GM19043 (cell line): Measurements from ENCODE around the gene GPR107.

ENCODE experiments used
- ATAC-seq: cut with Tn5 transposase; IDR thresholded peaks from one replicate; pipeline ENCODE4 v1.9.1; 2021; ENCODE audit warnings: low read depth; ENCODE audit not compliant: unreplicated experiment

The GPR107 gene

DNA sequence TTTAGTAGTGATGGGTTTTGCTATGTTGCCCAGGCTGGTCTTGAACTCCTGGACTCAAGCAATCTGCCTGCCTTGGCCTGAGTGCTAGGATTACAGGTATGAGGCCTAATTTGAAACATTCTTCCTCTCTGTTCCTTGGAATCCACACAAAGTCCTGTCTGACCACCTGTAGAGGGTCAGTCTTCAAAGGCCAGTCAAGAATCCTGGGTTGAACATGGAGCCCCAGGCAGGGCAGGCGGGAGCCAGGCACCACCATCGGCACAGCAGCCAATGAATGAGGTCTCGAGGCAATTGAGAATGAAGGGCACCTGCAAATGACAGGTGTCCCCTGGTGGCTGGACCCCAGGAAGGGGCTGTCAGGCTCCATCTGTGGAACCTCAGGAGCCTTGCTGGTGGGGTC is 101.1 kb downstream of the GPR107 start:
- no peak for ATAC-seq

DNA sequence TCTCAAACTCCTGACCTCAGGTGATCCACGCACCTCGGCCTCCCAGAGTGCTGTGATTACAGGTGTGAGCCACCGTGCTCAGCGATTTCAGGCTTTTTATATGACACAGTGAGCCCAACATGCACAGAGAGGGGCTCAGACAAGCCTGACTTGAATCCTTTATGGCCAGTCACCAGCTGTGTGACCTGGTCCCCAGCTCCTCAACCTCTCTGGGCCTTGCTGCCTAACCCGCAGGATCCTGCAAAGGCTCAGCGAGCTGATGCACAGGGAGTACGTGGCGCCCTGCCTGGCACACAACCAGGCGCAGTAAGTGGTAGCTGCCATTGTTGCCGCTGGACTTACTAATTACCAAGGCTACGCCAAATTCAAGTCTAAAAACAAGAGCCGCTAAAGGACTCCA is 101.9 kb downstream of the GPR107 start:
- no peak for ATAC-seq

DNA sequence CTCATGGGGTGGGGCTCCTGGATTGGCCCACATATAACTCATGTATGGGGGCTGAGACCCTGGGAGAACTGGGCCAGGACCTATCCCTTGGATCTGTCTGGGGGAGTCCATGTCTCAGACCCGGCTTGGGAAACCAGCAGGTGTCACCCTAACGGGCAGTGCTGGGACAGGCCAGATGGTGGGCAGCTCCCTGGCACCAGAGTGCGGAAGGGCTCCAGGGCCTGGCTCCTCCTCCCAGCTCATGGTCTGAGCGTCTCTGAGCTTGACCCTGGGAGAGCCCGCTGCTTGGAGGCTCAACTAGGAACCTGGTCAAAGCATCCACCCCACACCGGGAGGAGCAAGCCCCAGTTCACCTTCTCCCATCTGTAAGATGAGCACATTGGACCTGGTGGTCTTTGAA is 103.0 kb downstream of the GPR107 start:
- no peak for ATAC-seq

DNA sequence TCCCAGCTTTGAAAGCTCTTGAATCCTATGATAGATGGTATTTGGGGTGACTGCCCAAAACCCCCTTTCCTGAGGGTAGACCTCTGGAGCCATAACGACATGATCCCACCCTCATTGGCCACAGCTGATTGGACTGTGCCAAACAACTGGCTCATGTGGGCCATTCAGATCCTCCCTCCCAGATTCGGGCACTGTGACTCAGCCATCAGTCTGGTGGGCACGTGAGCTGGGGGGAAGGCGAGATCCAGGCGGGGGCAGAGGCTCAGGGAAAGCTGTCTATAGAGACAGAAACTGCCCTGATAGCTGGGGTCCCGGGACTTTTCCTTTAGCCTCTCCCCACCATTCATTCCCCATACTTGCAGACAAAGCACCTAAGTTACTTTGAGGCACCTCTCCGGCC is 103.4 kb downstream of the GPR107 start:
- ATAC-seq, result no peak

DNA sequence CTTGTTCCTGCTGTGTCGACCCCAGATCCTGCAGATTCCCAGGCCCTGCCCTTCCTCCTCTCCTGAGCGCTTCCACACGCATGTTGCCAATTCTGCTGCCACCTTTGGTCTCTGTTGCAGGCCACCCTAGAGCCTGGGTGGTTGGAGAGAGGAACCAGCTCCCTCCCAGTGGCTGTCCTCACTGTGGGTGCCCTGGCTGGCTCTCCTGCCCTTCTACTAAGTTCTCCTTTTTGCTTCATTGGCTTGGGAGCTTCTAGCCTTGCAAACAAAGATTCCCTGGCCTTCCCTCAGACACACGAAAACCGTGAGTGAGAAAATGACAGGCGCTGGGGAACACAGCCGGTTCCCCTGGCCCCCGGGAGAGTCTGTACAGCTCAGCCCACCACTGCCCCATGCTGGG is 104.3 kb downstream of the GPR107 start:
- ATAC-seq, result no peak

DNA sequence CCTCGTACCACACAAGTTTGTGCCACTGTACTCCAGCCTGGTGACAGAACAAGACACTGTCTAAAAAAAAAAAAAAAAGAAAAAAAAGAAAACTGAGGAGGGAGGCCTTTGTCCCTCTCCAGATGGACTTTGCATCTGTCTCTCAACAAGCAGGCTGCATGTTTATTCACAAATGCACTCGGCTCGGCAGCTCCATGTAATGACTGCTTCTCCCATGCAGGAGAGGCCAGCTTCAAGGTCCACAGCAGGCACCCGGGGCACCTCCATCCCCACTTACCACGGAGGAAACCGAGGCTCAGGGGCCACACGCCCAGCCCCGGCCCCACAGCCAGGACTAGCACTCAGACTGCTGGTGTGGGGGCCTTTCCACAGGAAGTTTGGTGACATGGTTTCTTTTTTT is 105.4 kb downstream of the GPR107 start:
- no peak for ATAC-seq

DNA sequence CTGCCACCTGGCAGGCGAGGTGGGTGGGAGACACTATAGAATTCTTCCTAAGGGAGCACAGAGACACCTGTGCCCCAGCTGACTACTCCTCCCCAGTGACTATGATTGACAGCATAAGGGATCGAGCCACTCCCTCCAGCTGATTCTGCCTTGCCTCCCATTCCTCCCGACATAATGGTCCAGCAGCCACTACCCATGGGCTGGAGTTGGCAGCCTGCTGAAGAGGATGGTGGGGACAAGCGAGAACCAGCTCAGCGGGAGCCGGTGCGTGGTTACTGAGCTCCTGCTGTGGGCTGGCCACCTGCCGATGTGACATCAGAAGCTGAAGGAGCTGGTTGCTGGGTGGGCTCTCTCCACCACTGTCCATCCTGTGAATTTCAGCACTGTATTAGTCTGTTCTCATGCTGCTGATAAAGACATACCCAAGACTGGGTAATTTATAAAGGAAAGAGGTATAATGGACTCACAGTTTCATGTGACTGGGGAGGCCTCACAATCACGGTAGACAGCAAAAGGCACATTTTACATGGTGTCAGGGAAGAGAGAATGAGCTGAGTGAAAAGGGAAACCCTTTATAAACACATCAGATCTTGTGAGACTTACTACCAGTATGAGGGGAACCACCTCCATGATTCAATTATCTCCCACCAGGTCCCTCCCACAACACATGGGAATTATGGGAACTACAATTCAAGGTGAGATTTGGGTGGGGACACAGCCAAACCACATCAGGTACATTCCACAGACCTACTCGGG is 106.4 kb downstream of the GPR107 start:
- no peak for ATAC-seq

DNA sequence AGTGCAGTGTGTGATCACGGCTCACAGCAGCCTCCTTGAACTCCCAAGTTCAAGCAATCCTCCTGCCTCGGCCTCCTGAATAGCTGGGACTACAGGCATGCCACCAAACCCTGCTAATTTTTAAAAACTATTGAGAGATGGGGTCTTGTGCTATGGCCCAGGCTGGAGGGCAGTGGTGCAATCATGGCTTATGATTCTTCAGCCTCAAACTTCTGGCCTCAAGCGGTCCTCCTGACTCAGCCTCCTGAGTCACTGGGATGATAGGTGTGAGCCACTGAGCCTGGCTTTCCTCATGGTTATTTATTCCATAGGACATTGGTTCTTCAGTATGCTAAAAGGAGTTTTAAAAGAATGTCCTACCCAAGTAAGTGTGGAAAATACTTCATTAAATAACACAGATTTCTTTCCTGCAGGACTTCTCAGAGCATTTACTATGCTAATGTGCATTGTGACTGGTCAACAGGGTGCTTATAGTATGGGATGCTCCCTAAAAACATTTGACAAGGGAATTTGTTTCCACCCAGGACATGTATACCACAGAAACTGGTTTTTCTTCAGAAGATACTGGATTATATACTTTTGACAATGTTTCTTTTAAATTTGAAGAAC is 107.3 kb downstream of the GPR107 start:
- no peak for ATAC-seq

DNA sequence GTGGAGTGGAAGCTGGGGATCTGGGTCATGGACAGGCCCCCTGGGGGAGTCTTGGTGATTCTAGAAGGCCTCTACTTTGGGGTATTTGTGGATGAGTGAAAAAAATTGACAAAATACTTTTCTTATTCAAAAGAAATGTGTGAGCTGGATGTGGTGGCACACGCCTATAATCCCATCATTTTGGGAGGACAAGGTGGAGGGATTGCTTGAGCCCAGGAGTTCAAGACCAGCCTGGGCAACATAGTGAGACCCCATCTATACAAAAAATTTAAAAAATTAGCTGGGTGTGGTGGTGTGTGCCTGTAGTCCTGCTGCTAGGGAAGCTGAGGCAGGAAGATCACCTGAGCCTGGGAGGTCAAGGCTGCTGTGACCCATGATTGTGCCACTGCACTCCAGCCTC is 111.9 kb downstream of the GPR107 start:
- ATAC-seq, result no peak

DNA sequence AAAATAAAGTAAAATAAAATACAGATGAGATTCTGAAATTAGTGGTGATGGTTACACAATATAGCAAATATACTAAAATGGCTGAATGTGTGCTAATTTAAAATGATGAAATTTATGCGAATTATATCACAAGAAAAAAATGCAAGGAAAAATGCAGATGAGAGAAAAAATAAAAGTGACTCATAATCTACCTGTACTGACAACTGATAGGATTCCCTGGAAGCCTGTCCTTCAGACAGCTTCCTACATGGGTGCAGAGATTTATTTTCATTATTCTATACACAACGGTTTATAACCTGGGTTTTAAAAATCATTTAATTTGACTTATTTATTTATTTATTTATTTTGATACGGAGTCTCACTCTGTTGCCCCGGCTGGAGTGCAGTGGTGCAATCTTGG is 112.7 kb downstream of the GPR107 start:
- ATAC-seq, result no peak

DNA sequence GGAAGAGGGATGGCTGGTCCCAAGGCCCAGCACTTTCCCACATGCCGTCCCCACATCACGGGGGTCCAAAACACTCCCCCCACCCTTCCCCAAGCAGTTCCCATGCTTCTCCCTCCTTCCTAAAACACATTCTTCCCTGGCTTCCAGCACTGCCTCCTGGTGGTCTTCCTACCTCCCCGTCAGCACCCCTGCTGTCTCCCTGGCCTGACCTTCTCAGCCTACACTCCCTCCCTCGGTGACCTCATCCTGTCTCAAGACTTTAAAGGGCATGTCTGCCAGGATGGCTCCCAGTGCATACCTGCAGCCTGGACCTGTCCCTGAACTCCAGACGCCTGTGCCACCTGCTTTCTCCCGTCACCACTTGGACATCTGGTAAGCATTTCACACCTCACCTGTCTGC is 114.2 kb downstream of the GPR107 start:
- no peak for ATAC-seq

DNA sequence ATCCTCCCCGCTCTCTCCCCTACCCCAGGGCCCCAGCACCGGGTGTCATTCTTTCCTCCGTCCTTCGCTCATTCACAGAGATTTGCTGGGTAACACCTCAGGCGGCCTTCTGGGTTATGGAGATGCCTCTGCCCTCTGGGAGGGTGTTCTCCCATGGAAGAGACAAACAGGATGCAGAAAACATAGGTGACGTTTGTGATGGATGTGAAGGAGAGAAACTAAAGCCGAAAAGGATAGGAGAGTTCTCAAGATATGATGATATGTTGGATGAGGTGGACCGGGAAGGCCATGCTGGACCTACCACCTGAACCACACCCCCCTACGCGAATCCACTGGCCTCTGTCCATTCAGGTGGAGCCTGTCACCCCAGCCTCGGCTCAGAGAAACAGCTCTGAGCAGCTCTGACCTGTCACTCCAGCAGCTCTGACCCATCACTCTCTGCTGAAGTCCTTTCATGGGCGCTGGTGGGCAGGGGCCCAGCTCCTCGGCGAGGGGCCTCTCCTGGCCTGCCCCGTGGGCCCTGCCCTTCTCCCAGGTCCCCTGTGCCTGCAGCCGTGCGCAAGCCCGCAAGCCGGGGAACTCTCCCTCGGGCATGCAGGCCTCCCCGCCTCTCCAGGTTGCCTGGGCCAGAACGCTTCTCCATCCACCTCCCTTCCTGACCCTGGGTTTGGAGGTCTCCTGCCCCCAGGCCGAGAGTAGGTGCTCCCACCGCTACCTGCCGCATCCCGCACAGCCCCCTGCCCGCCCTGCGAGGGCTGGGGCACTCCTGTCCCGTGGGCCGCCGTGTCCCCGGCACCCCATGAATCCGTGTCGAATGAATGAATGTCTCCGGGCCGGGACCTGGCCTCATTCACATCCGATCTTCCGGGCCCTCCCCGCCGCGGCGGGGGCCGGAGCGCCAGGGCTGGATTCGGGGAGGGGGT is 117.8 kb downstream of the GPR107 start:
- no peak for ATAC-seq

DNA sequence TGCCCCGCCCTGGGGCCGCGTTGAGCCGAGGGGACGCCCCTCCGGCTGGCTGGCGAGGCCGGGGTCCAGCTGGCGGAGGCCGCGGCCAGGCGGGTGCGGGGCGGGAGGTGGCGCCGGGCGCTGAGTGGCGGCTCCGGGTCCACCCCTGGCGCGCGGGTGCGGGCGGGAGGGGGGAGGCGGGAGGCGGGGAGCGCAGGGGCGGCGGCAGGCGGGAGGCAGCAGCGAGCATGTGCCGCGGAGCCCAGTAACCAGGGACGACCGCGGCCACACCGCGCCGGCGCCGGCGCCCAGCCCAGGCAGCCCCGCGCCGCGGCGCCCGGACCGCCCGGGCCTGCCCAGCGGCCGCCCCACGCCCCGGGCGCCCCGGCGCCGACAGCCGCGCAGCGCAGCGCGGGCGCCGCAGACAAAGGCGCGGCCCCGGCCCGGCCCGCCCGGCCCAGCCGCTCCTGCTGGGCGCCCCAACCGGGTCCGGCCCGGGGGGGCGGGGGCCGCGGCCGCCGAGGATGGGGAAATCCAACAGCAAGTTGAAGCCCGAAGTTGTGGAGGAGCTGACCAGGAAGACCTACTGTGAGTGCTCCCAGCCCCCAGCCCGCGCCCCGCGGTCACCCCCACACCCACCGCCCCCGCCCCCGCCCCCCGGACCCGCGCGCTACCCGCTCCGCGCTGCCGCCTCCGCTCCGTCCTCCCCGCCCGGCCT is 118.6 kb downstream of the GPR107 start, which contains the start of gene NCS1:
NCS1 (plus strand) TSS at position 244 of the 697 bp plus-strand sequence; CDS start at position 504, 260 bp downstream.
- no peak for ATAC-seq

DNA sequence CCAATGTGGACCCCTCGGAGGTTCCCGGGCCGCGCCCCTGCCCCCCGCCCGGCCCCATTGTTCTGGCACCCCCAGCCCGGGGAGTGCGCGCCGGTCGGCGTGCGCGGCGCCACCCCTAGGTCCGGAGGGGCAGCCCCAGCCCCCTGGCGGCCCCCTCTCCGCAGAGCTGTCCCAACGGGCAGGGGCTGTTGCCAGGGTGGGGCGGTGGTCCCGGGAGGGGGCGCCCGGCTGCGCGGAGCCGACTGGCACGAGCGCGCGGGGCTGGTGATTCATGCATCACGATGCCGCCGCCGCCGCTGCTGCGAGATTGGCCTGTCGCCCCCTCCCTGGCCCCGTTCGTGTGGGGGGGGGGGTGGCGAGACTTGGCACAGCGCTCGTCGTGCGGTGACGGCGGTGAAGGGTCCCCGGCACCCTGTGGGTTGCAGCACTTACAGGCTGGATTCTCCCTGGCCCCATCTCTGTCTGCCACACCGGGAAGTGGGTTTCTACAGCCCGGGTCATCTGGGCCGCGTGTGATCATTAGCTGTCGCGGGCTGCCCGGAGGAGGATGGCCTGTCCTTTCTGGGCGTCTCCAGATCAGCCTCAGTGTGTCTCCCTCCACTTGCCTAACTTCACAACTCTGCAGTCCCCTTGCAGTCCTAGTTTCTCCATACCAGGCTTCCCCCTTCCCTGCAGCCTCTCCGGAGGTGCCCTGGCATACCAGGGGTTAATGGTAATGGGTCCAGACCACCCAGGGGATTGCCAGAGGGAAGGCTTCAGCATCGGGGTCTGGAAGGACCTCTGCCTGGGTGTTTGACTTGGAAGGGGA is 119.4 kb downstream of the GPR107 start:
- ATAC-seq, result no peak

DNA sequence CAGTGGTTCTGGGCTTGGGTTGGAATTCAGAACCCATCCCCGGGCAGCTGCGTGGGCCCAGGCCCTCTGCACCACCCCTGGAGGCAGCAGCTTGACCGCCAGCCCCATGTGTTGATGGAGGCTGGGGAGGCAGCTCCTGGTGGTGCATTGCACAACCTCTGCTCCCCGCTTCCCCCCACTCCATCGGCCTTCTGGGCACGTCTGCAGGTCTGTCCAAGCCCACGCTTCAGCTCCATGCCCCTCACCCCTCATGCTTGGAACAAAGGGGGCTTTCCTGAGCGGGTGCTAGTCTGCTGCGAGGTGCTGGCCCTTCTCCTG is 119.9 kb downstream of the GPR107 start:
- ATAC-seq, result no peak

DNA sequence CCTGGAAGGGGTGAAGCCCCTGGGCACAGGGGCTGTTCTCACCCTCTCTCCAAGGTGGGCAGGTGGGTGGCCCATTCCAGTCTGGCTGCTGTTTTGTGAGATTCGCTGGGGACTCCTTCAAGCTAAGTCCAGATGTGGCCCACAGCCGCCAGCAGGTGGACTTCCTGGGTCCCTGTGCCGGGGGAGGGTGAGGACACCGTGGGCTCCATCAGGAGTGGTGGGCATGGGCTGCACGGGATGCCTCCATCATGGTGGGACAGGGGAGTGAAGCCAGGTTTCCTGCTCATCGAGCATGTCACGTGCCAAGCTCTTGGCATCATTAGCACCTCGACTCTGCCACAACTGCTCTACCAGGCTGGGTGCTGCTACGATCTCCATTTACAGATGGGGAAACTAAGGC is 120.3 kb downstream of the GPR107 start:
- no peak for ATAC-seq

DNA sequence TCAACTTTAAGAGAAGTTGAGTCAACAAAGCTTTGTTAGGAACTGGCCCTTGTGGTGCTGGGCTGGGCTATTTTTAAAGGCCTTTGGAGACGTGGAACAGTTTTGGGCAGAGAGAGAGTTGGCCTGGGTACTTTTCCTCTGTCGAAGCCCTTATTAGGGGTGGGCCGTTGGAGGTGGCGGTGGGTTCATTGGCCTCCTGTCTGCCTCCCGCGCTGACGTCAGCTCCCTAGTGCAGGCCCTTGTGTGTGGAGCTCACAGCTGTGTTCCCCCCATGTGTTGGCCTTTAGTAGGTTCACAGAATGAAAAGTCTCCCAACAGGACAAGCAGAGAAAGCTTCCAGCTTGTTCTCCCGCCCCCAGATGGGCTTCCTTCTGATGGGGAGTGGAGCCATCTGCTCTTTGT is 121.2 kb downstream of the GPR107 start:
- ATAC-seq, result no peak

DNA sequence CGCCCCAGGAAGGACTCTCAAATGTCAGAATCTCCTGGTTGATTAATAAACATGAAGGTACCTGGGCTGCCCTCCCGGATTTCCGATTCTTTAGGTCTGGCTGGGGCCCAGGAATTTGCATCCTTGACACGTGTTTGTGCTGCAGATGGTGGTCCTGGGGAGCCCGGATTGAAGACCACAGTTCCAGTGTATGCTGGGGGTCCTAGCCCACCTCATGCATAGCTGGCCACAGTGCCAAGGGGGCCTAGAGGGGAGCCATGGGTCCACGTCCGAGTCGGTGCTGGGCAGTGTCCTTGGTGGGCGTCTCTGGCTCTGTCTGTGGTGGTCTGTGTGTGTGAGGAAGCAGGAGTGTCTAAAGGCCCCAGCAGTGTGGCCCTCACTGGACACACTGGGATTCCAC is 121.6 kb downstream of the GPR107 start:
- ATAC-seq, result no peak

DNA sequence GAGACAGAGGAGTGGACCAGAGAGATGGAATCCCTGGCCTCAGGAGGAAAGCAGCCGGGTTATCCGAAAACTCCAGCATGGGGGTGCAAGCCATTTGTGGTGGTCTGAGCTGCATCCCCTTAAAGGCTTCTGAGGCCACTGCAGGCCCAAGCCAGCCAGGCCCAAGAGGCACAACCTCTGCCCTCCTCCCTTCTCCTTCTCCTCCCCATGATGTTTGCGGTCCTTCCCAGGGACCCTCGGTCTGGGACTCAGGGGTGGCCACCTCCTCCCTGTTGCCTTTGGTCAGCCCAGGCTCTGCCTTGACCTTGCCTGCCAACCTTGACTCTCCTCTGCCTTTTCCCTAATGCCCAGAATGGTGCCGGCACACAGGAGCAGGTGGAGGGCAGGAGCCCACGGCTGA is 123.1 kb downstream of the GPR107 start:
- ATAC-seq, result no peak
